Adipocyte (in vitro differentiated cells): ENCODE data around the gene FFAR3.
A peak's percentile ranks its signal among the peaks of the same experiment; 100 is the strongest.
"Not testable (repeated sequence)": the region's sequence is repeated elsewhere in the genome, so short reads cannot be mapped to it uniquely, and the experiment has no call there.

Experiments
- DNase-seq: peaks from one replicate; pipeline ENCODE4 v3.0.0-alpha.2; 2015; ENCODE audit warnings: low read depth
- H3K27me3 ChIP-seq: replicated peaks from 2 replicates; pipeline ENCODE4 v1.7.0; 2013; ENCODE audit warnings: mild to moderate bottlenecking, low read length, moderate library complexity; ENCODE audit not compliant: control insufficient read depth, insufficient read depth
- H3K36me3 ChIP-seq: 2 replicates; pipeline ENCODE4 v1.7.0; 2013; ENCODE audit warnings: low read length, mild to moderate bottlenecking, moderate library complexity; ENCODE audit not compliant: control insufficient read depth, insufficient read depth, severe bottlenecking
- H3K4me1 ChIP-seq: 2 replicates; pipeline ENCODE4 v1.7.0; 2013; ENCODE audit warnings: mild to moderate bottlenecking, low read length, moderate library complexity; ENCODE audit not compliant: control insufficient read depth, insufficient read depth
- H3K4me3 ChIP-seq: 2 replicates; pipeline ENCODE4 v1.7.0; 2013; ENCODE audit warnings: mild to moderate bottlenecking, low read length, moderate library complexity
- H3K9ac ChIP-seq: 2 replicates; pipeline ENCODE4 v1.7.0; 2013; ENCODE audit warnings: mild to moderate bottlenecking, low read length, moderate library complexity
- H3K9me3 ChIP-seq: 2 replicates; pipeline ENCODE4 v1.7.0; 2013; ENCODE audit warnings: mild to moderate bottlenecking, low read length, moderate library complexity; ENCODE audit not compliant: control insufficient read depth

Gene FFAR3

GRCh38 chr19:35352448-35353304, 5.6 kb upstream of the FFAR3 start:
- Histone ChIP-seq H3K4me3 (no peak overlapping the region), H3K9ac (peak overlapping the region; percentile 50), H3K27me3 (peaks cover 23% of the 10 kb centered on the region), H3K36me3 (no peaks in the 10 kb centered on the region), H3K4me1 (peaks cover 39% of the 10 kb centered on the region), H3K9me3 (no peaks in the 10 kb centered on the region)
- DNase-seq: peak; percentile 86

- Histone ChIP-seq H3K9me3 (no peaks in the 10 kb centered on the region), H3K4me1 (peaks cover 42% of the 10 kb centered on the region), H3K9ac (peak overlapping the region; percentile 50), H3K27me3 (peaks cover 15% of the 10 kb centered on the region), H3K36me3 (no peaks in the 10 kb centered on the region), H3K4me3 (no peak overlapping the region)
- DNase-seq: no peak
Observed at GRCh38 chr19:35353635-35354034, 4.6 kb upstream of the FFAR3 start.

- Histone ChIP-seq H3K4me1 (peaks cover 42% of the 10 kb centered on the region), H3K36me3 (no peaks in the 10 kb centered on the region), H3K9ac (no peak overlapping the region), H3K27me3 (peaks cover 2% of the 10 kb centered on the region), H3K4me3 (no peak overlapping the region), H3K9me3 (no peaks in the 10 kb centered on the region)
- DNase-seq: no peak
Observed at GRCh38 chr19:35354898-35355297, 3.4 kb upstream of the FFAR3 start.

- Histone ChIP-seq H3K9me3 (no peaks in the 10 kb centered on the region), H3K36me3 (no peaks in the 10 kb centered on the region), H3K4me3 (no peak overlapping the region), H3K9ac (peak overlapping the region; percentile 44), H3K4me1 (peaks cover 42% of the 10 kb centered on the region), H3K27me3 (peaks cover 3% of the 10 kb centered on the region)
- DNase-seq: no peak
Observed at GRCh38 chr19:35355791-35356460, 2.3 kb upstream of the FFAR3 start.

GRCh38 chr19:35358834-35359233, 574 bp downstream of the FFAR3 start:
- not testable (repeated sequence) for DNase-seq, H3K9ac ChIP-seq, H3K4me3 ChIP-seq, H3K9me3 ChIP-seq, H3K36me3 ChIP-seq
- Histone ChIP-seq H3K27me3 (peaks cover 29% of the 10 kb centered on the region), H3K4me1 (peaks cover 35% of the 10 kb centered on the region)

- H3K36me3 ChIP-seq, H3K4me3 ChIP-seq, H3K9ac ChIP-seq, DNase-seq, H3K9me3 ChIP-seq: not testable (repeated sequence)
- Histone ChIP-seq H3K4me1 (peaks cover 29% of the 10 kb centered on the region), H3K27me3 (peaks cover 34% of the 10 kb centered on the region)
Observed at GRCh38 chr19:35359395-35359794, 1.1 kb downstream of the FFAR3 start.

- Histone ChIP-seq H3K27me3 (peaks cover 34% of the 10 kb centered on the region), H3K4me1 (peaks cover 22% of the 10 kb centered on the region)
- H3K4me3 ChIP-seq, DNase-seq, H3K9me3 ChIP-seq, H3K9ac ChIP-seq, H3K36me3 ChIP-seq: not testable (repeated sequence)
Observed at GRCh38 chr19:35360081-35360480, 1.8 kb downstream of the FFAR3 start.

GRCh38 chr19:35360880-35361420, 2.7 kb downstream of the FFAR3 start:
- H3K4me1 ChIP-seq: peaks cover 13% of the 10 kb centered on the region
- peaks cover 39% of the 10 kb centered on the region for H3K27me3 ChIP-seq
- no peak overlapping the region for H3K9ac ChIP-seq
- H3K9me3 ChIP-seq: no peaks in the 10 kb centered on the region
- H3K4me3 ChIP-seq: no peak overlapping the region
- DNase-seq: no peak
- no peaks in the 10 kb centered on the region for H3K36me3 ChIP-seq

GRCh38 chr19:35362261-35363000, 4.2 kb downstream of the FFAR3 start:
- H3K4me3 ChIP-seq: no peak overlapping the region
- H3K36me3 ChIP-seq: no peaks in the 10 kb centered on the region
- H3K27me3 ChIP-seq: peaks cover 46% of the 10 kb centered on the region
- H3K4me1 ChIP-seq: peaks cover 5% of the 10 kb centered on the region
- DNase-seq: no peak
- no peaks in the 10 kb centered on the region for H3K9me3 ChIP-seq
- H3K9ac ChIP-seq: no peak overlapping the region

GRCh38 chr19:35363001-35363590, 4.8 kb downstream of the FFAR3 start:
- Histone ChIP-seq H3K4me1 (no peaks in the 10 kb centered on the region), H3K9me3 (no peaks in the 10 kb centered on the region), H3K4me3 (no peak overlapping the region), H3K27me3 (peaks cover 46% of the 10 kb centered on the region), H3K36me3 (no peaks in the 10 kb centered on the region), H3K9ac (no peak overlapping the region)
- DNase-seq: no peak
